Left kidney (tissue), 2 donors: ENCODE data around the gene IGFBP1. TPM values are rescaled to one million over a fixed set of nuclear protein-coding genes. Genes with fewer than 3 reads are reported as not detected.
"Not testable (repeated sequence)": the region's sequence is repeated elsewhere in the genome, so short reads cannot be mapped to it uniquely, and the experiment has no call there.

Experiments
- DNase-seq: peaks from one replicate; pipeline ENCODE4 v3.0.0-alpha.2; 2013
- polyA plus RNA-seq: library from polyadenylated mRNA; unstranded; fragments of 120-200 nt; gene quantifications from one replicate; pipeline ENCODE4 v1.2.1, GENCODE V29; 2013; ENCODE audit not compliant: insufficient read length

Gene IGFBP1
- polyA plus RNA-seq, 1 donor = 0.17 TPM

GRCh38 chr7:45937862-45938261 is 49.6 kb downstream of the IGFBP1 start:
- DNase-seq = no peak

GRCh38 chr7:45938626-45939302 is 50.5 kb downstream of the IGFBP1 start:
- DNase-seq = no peak

- DNase-seq = no peak
Measured at GRCh38 chr7:45939574-45939973, 51.3 kb downstream of the IGFBP1 start.

GRCh38 chr7:45940237-45940781 is 52.0 kb downstream of the IGFBP1 start:
- not testable (repeated sequence) for DNase-seq

GRCh38 chr7:45940939-45941338 is 52.7 kb downstream of the IGFBP1 start:
- DNase-seq = no peak

Other genes starting within 250 kb of the IGFBP1 start
- not detected for gene CCDC201, start 15.4 kb upstream of the IGFBP1 start, polyA plus RNA-seq
- 62.6 TPM for gene IGFBP3, start 32.8 kb downstream of the IGFBP1 start, polyA plus RNA-seq